Ascending aorta (tissue), 2 donors: Measurements from ENCODE around the gene PLA2G4E. TPM values are rescaled to one million over a fixed set of nuclear protein-coding genes. Genes with fewer than 3 reads are reported as not detected.
A peak's percentile ranks its signal among the peaks of the same experiment; 100 is the strongest.

Experiments used
- DNase-seq, 2 donors: peaks; one replicate each; pipeline ENCODE4 v3.0.0-alpha.2; 2019; ENCODE audit warnings: low spot score in 2 of 2
- H3K27ac ChIP-seq, 2 donors: fragments of 200-600 bp; sonication (generic); one replicate each; pipeline ENCODE4 v1.5.1; 2016 to 2017; ENCODE audit warnings: mild to moderate bottlenecking in 1 of 2
- H3K27me3 ChIP-seq: fragments of 200-600 bp; sonication (generic); one replicate; pipeline ENCODE4 v1.5.1; 2017
- H3K36me3 ChIP-seq, 2 donors: fragments of 200-600 bp; sonication (generic); one replicate each; pipeline ENCODE4 v1.5.1; 2016
- H3K4me1 ChIP-seq, 2 donors: fragments of 200-600 bp; sonication (generic); one replicate each; pipeline ENCODE4 v1.5.1; 2016 to 2017; ENCODE audit warnings: mild to moderate bottlenecking in 1 of 2
- H3K4me3 ChIP-seq, 2 donors: fragments of 200-600 bp; sonication (generic); one replicate each; pipeline ENCODE4 v1.5.1; 2016 to 2017; ENCODE audit warnings: mild to moderate bottlenecking in 1 of 2
- H3K9me3 ChIP-seq, 2 donors: fragments of 200-600 bp; sonication (generic); one replicate each; pipeline ENCODE4 v1.5.1; 2016
- intact Hi-C: fragments of 100-400 bp; cut with DNase I; formaldehyde crosslinking; loops from one replicate; pipeline ENCODE4 v1.15.1; 2023
- total RNA-seq: library from RNA; depleted of rRNA; stranded (reverse); fragments of >200 nt; gene quantifications from one replicate; pipeline ENCODE4 v1.1.0, GENCODE V29; 2016
- TF ChIP-seq, protein P1 (sequence below), 3 experiments: fragments of 200-600 bp in 2 of 3; fragments of 450-650 bp in 1 of 3; sonication (generic) in 2 of 3; IDR thresholded peaks; one replicate each; pipeline ENCODE4 v1.5.1; 2016 to 2019; ENCODE audit warnings: antibody characterized with exemption in 3 of 3, mild to moderate bottlenecking in 1 of 3, moderate library complexity in 1 of 3

Gene PLA2G4E
- total RNA-seq, 1 donor from 2014 or later = not detected

DNA sequence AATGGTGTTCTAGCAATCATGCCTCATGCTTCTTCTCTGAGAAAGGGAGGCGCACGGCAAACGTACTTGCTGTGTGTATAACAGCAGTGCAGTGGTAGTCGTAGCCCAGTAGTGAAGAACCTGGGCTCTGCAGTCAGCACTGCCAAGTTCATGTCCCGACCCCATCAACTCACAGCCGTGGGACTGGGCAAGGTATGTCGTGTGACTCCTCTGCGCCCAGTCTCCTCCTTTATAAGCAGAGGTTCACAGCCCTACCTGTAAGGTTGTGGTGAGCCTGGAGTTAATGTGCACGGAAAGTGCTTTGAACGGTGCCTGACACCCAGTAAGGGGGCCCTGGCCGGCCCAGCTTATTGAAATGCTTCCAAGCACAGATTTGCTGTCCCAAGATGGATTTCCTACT, 75.1 kb downstream of the PLA2G4E start:
- Histone ChIP-seq H3K4me3 (no peak overlapping the region), H3K4me1 (peaks cover 17 to 63% of the 10 kb centered on the region in 2 donors), H3K36me3 (peaks cover 9 to 12% of the 10 kb centered on the region in 2 donors), H3K9me3 (no peaks in the 10 kb centered on the region), H3K27me3 (no peaks in the 10 kb centered on the region), H3K27ac (peak overlapping the region; percentile 79 to 85)
- TF ChIP-seq, protein P1, sequence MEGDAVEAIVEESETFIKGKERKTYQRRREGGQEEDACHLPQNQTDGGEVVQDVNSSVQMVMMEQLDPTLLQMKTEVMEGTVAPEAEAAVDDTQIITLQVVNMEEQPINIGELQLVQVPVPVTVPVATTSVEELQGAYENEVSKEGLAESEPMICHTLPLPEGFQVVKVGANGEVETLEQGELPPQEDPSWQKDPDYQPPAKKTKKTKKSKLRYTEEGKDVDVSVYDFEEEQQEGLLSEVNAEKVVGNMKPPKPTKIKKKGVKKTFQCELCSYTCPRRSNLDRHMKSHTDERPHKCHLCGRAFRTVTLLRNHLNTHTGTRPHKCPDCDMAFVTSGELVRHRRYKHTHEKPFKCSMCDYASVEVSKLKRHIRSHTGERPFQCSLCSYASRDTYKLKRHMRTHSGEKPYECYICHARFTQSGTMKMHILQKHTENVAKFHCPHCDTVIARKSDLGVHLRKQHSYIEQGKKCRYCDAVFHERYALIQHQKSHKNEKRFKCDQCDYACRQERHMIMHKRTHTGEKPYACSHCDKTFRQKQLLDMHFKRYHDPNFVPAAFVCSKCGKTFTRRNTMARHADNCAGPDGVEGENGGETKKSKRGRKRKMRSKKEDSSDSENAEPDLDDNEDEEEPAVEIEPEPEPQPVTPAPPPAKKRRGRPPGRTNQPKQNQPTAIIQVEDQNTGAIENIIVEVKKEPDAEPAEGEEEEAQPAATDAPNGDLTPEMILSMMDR (IDR thresholded peaks at IDR 0.05) = no peak
- no peak for DNase-seq
- intact Hi-C loops = loop anchor here (2.0 kb wide), 1 partner anchor 15 kb away; no protein-coding TSS in a partner anchor

- peaks cover 12 to 57% of the 10 kb centered on the region in 2 donors for H3K4me1 ChIP-seq
- no peaks in the 10 kb centered on the region for H3K27me3 ChIP-seq
- peak overlapping the region; percentile 79 to 85 for H3K27ac ChIP-seq
- H3K36me3 ChIP-seq = peaks cover 14 to 17% of the 10 kb centered on the region in 2 donors
- intact Hi-C loops = loop anchor here (2.0 kb wide), 1 partner anchor 14 kb away; no protein-coding TSS in a partner anchor
- DNase-seq = no peak
- TF ChIP-seq, protein P1 (IDR thresholded peaks at IDR 0.05) = no peak
- no peak overlapping the region for H3K4me3 ChIP-seq
- no peaks in the 10 kb centered on the region for H3K9me3 ChIP-seq
Observed at GRCh38 chr15:41945221-41945620, 75.6 kb downstream of the PLA2G4E start.

- peak in 1 of 2 donors; percentile 84 for DNase-seq
- Histone ChIP-seq H3K4me3 (no peak overlapping the region), H3K36me3 (peaks cover 18 to 23% of the 10 kb centered on the region in 2 donors), H3K4me1 (peaks cover 6 to 49% of the 10 kb centered on the region in 2 donors), H3K27me3 (no peaks in the 10 kb centered on the region), H3K9me3 (no peaks in the 10 kb centered on the region), H3K27ac (peak overlapping the region; percentile 79 to 85)
- TF ChIP-seq, protein P1 (IDR thresholded peaks at IDR 0.05) = no peak
- intact Hi-C loops = loop anchor here (2.0 kb wide), 1 partner anchor 14 kb away; no protein-coding TSS in a partner anchor
Observed at GRCh38 chr15:41944313-41944940, 76.4 kb downstream of the PLA2G4E start.

DNA sequence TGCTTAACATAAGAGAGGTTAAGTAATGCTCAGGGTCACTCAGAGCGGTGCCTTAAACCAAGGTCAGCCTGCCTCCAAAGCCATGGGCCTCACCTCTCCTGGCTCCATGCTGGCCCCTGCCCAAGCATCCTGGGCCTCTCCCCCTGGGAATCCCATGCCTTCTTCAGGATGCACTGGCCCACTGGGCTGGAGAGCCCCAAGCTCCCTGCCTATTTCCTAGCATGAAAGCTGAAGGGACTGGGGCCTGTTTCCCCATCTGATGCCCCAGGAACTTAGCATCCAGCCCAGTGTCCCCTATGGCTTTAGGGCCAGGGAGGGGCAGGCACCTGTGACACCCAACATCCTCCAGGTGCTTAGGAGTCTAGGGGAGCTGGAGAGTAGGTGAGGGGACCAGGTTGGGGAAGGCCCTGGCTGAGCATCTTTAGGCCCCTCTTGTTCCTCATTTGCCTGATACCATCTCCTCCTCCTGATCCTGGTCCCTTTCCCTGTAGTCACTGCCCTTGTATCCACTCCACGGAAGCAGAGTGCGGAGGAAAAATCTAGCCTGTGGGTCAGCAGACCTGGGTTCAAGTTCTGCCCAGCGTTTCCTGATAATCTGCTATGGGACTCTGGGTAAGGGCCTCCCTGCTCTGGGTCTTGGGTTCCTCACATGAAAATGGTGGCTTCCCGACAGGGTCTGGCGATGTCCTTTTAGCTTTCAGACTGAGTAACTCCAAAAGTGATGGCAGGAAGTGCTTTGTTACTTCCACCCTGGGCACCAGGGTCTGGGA, 77.1 kb downstream of the PLA2G4E start:
- Histone ChIP-seq H3K36me3 (peaks cover 18 to 25% of the 10 kb centered on the region in 2 donors), H3K27ac (peak overlapping the region; percentile 79 to 85), H3K4me1 (peaks cover 1 to 42% of the 10 kb centered on the region in 2 donors), H3K4me3 (no peak overlapping the region), H3K9me3 (no peaks in the 10 kb centered on the region), H3K27me3 (no peaks in the 10 kb centered on the region)
- TF ChIP-seq, protein P1 (IDR thresholded peaks at IDR 0.05) = no peak
- intact Hi-C loops = loop anchor here (2.0 kb wide), 1 partner anchor 13 kb away; no protein-coding TSS in a partner anchor
- DNase-seq = peak in 1 of 2 donors; percentile 63

GRCh38 chr15:41942886-41943285, 78.0 kb downstream of the PLA2G4E start:
- DNase-seq = no peak
- Histone ChIP-seq H3K4me1 (peaks cover 0 to 37% of the 10 kb centered on the region in 2 donors), H3K9me3 (no peaks in the 10 kb centered on the region), H3K27ac (peak overlapping the region; percentile 79 to 85), H3K4me3 (no peak overlapping the region), H3K27me3 (no peaks in the 10 kb centered on the region), H3K36me3 (peaks cover 18 to 25% of the 10 kb centered on the region in 2 donors)
- intact Hi-C loops = no loop called here
- TF ChIP-seq, protein P1 (IDR thresholded peaks at IDR 0.05) = no peak
